GM10847 (cell line): ENCODE measurements around the gene EFHC1.

Experiments used
- POLR2A ChIP-seq: IDR thresholded peaks from 2 replicates; pipeline ENCODE4 v1.6.1; 2011; ENCODE audit not compliant: insufficient read length; ENCODE audit errors: extremely low read depth

The EFHC1 gene

GRCh38 chr6:52546192-52546591 is 126.0 kb downstream of the EFHC1 start:
- no peak for TF ChIP-seq POLR2A

- TF ChIP-seq POLR2A: no peak
These were observed 126.5 kb downstream of the EFHC1 start for GRCh38 chr6:52546678-52547077.

GRCh38 chr6:52547647-52548352 is 127.7 kb downstream of the EFHC1 start:
- TF ChIP-seq POLR2A: no peak

DNA sequence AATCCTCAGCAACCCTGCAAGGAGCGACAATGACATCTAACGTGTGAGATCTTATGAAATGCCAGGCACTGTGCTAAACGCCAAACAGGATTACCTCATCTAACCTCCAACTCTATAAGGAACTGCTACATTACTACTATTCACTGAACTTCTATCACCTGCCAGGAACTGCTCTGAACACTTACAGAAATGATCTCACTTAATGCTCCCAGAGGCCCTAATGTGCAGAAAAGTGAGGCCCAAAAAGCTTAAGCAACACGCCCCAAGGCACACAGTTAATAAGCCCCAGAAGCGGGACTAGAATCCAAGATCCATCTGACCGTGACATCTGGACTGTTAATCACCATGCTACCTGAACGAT is 128.2 kb downstream of the EFHC1 start:
- TF ChIP-seq POLR2A: no peak

DNA sequence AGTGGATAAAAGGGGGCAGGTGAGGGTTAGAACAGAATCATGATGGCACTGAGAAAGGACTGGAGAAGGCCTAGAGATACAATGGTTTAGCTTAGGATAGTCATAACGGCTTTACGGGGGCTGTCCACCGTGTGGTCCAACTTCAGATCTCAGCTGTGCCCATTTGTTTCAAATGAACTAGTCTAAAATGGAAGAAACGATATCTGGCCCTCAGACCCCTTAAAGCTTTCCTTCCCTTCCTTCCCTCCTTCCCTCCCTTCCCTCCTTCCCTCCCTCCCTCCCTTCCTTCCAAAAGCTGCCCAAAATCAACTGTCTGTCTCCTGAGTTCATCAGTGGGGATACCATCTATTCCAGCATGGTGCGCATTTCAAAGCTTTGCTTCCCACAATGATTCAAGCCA is 128.9 kb downstream of the EFHC1 start:
- no peak for TF ChIP-seq POLR2A

DNA sequence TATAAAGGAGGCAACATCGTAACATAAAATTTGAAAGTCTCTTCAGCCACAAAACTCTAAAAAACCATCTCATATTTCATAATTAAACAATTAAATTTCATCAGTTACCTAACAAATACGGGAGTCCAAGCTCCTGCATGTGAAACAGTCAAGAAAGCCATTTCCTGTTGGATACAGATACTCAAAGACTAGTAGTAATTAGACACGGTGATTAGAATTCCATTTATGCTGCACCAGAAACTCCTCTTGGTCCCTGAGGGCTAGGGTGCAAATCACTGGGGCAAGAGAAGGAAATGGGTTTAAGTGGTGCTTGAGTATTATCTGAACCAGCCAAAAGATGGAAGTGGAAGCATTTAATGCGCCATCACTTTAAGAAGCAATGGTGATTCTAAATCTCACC is 129.3 kb downstream of the EFHC1 start:
- TF ChIP-seq POLR2A: no peak

DNA sequence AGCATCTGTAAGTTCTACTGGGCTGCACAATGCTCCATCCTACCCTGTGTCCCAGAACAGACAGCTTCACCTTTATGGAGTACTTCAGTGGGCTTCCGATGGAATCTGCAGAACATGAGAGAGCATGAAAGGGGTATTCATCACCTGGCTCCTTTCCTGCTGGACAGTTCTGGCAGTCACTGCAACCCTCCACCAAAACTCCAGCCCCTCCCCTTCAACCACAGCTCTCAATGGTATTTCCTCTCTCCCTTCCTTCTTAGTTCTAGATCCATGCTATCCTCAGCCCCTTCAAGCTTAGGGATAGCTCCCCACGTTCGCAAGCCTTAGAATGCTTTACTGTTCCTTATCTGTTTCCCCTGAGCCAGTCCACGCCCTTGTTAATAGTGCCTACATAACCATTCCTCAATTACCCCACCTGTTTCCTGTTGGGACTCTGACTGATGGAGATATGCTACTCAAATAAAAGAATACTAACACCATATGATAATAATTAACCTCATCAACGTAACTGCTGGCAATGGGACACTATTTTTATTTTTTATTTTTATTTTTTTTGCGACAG is 130.0 kb downstream of the EFHC1 start:
- no peak for TF ChIP-seq POLR2A

DNA sequence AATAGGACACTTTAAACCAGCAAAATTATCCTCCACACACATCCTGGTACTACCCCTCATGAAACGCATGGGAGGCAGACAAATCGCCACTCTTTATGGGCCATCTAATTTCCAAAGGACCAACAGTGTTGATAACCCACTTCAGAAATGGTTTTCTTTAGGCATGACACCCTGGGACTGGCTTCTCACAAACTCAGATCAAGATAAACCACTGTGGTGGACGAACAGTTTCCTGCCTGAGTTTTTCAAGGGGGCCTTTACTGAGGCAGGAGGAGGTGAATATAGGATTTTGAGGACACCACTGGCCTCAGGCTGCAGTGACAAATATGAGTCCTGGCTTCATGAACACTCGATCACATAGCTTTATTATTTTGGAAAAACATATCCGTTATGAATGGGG is 130.7 kb downstream of the EFHC1 start:
- TF ChIP-seq POLR2A: no peak

DNA sequence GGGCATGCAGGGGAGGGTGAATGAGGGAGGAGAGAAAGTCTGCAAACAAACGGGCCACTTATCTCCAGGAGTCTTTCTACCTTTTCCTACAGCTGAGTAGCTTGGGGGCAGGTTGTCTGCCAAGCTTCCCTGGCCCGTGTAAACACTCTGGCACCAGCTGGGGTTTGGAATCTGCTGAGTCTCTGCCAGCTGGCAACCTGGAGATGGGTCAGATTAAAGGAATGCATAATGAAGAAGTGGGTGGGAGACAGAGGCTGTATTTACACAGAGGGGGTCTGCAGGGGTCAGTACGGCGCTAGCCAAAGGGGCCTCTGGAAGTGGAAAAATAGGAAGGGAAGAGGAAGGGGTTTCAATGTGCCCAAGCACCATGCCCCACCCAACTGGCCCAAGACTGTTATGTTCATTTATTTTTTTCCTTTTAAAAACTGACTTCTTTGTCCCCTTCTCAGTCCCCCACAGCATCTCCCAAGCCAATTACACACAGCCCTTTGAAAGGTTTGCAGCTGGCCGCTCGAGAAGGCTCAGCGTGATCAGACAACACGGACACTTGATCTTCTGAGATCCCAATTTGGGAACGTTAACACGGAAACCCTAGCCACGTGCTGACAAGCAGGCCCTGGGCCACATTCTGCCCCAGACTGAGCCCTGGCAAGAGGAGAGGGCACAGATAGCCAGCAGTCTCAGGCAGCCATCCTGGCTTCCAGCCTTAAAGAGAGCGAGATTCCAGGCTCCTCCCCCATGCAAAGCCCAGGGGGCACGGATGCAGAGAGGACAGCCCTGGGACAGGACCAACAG is 131.5 kb downstream of the EFHC1 start:
- no peak for TF ChIP-seq POLR2A

- no peak for TF ChIP-seq POLR2A
These were observed 132.1 kb downstream of the EFHC1 start for GRCh38 chr6:52552278-52552643.

DNA sequence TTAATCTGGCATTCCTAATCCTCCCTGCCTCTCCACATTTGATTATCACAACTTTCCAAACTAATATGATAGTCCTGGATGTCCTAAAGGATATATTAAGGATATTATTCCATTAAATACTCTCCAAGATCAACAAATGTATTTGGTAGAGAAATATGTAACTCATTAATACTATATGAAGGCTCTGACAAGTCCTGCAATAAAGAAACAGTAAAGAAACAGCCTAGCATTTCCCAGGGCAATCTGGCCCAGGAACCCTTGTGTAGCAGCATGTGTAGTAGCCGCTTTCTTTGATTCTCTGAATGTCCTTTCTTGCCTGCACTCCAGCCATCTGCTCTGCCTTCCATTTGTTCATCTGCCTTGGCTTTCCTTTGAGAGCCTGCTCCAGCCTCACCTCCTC is 133.0 kb downstream of the EFHC1 start:
- TF ChIP-seq POLR2A: no peak

- TF ChIP-seq POLR2A: no peak
These were observed 133.6 kb downstream of the EFHC1 start for GRCh38 chr6:52553719-52554118.

- TF ChIP-seq POLR2A: no peak
These were observed 134.6 kb downstream of the EFHC1 start for GRCh38 chr6:52554684-52555280.

DNA sequence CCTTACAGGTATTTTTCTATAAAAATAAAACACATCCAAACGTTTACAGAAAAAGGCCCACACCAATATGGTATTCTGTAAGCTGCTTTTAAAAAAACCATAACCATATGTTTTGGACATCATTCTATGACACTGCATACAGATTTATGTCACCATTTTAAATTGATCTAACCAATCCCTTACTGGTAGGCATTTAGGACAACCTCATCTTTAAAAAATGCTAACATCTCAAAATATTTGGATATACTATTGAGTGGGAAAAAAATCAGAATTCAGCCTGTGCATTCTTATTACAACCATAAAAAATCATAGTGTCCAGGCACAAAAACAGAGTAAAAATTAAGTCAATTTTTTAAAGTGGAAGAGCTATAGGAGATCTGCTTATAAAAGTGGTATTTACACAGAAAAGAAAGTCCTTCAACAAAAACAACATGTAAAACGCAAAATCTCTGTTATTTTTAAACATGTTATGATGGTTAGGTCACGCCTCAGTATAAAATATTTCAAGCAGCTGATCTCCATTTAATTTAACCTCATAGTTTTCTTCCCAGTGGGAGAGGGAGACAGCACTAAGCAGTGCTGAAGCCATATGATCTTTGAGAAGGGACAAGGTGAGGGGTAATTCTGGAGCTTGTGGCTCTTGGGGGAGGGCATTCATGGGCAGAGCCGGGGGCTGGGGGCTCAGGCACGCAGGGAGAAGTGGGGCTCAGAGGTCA is 135.5 kb downstream of the EFHC1 start:
- TF ChIP-seq POLR2A: no peak
